GM12864 (cell line): ENCODE results near the gene ACSF2.

ENCODE experiments used
- DNase-seq: peaks from one replicate; pipeline ENCODE4 v3.0.0-alpha.2; 2011; ENCODE audit warnings: low read depth
- H3K4me3 ChIP-seq: 2 replicates; pipeline ENCODE4 v1.5.1; 2011; ENCODE audit warnings: mild to moderate bottlenecking, low read depth, low read length, control low read depth
- TF ChIP-seq, protein P1 (sequence below): IDR thresholded peaks from 2 replicates; pipeline ENCODE4 v1.5.1; 2011; ENCODE audit warnings: low read depth, mild to moderate bottlenecking, moderate library complexity, low read length, control low read depth, inconsistent platforms; ENCODE audit errors: missing control alignments

ACSF2 gene

DNA sequence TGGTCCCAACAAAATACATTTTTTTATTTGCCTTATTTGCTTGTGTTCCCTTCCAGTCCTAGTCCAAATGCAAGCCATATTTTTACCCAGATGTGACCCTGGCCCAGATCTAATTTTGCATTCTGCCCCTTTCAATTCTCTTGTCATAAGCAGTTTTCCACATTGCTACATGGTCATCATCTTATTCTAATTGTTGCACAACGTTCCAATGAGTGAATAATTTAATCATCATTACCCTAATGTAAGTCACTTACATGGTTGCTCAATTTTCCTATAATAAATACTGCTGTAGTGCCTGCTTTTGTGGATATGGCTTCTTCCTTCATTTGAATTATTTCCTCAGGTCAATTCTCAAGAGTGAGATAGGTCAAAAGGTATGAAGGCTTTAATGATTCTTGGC lies 65.5 kb downstream of the ACSF2 start:
- TF ChIP-seq, protein P1, sequence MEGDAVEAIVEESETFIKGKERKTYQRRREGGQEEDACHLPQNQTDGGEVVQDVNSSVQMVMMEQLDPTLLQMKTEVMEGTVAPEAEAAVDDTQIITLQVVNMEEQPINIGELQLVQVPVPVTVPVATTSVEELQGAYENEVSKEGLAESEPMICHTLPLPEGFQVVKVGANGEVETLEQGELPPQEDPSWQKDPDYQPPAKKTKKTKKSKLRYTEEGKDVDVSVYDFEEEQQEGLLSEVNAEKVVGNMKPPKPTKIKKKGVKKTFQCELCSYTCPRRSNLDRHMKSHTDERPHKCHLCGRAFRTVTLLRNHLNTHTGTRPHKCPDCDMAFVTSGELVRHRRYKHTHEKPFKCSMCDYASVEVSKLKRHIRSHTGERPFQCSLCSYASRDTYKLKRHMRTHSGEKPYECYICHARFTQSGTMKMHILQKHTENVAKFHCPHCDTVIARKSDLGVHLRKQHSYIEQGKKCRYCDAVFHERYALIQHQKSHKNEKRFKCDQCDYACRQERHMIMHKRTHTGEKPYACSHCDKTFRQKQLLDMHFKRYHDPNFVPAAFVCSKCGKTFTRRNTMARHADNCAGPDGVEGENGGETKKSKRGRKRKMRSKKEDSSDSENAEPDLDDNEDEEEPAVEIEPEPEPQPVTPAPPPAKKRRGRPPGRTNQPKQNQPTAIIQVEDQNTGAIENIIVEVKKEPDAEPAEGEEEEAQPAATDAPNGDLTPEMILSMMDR: no peak
- no peak for DNase-seq
- H3K4me3 ChIP-seq: no peak overlapping the region

DNA sequence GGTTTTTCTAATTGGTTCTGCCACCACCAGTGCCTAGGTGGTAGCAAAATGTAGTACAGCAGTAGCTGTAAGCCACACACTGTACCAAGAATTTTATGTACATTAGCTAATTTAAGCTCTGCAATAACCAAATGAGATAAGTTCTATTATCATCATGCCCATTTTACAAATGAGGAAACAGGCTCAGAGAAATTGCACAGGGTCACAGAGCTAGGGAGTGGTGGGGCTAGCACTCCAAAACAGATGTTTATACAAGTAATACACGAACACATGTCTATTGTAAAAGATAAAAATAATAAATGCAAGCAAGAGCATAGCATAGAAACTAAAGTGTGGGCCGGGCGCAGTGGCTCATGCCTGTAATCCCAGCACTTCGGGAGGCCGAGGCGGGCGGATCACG lies 66.2 kb downstream of the ACSF2 start:
- TF ChIP-seq, protein P1: no peak
- DNase-seq: no peak

GRCh38 chr17:50493744-50494143 lies 67.7 kb downstream of the ACSF2 start:
- DNase-seq: no peak
- TF ChIP-seq, protein P1: no peak
- H3K4me3 ChIP-seq: no peak overlapping the region

More for the DNA sequence above, 66.2 kb downstream of the ACSF2 start:
- H3K4me3 ChIP-seq: no peak overlapping the region

- TF ChIP-seq, protein P1: no peak
- no peak for DNase-seq
- H3K4me3 ChIP-seq: no peak overlapping the region
Observed at GRCh38 chr17:50495217-50495823, 69.3 kb downstream of the ACSF2 start.

DNA sequence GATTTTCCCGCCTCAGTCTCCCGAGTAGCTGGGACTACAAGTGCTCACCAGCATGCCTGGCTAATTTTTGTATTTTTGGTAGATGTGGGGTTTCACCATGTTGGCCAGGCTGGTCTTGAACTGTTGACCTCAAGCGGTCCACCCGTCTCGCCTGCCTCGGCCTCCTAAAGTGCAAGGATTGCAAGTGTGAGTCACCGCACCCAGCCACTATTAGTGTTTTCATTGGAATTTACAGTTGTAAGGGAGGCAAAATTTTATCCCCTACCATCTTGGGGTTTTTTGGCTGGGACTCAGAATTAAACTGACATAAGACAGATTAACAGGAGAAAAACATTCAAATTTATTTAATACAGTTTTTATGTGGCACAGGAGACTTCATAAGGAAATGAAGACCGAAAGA lies 69.9 kb downstream of the ACSF2 start:
- TF ChIP-seq, protein P1: no peak
- H3K4me3 ChIP-seq: no peak overlapping the region
- DNase-seq: no peak

- TF ChIP-seq, protein P1: no peak
- H3K4me3 ChIP-seq: no peak overlapping the region
- DNase-seq: no peak
Observed at GRCh38 chr17:50498021-50498874, 72.2 kb downstream of the ACSF2 start.
